Caco-2 (cell line): ENCODE measurements around the gene TYW1B. TPM values are rescaled to one million over a fixed set of nuclear protein-coding genes. Genes with fewer than 3 reads are reported as not detected.
"Not testable (repeated sequence)": the region's sequence is repeated elsewhere in the genome, so short reads cannot be mapped to it uniquely, and the experiment has no call there.

Source experiments
- BruUV-seq: library from RNA; stranded (reverse); fragments of 400-500 nt; replicated peaks from 2 replicates; lab custom pipeline; 2021; lab: Mats Ljungman, UMichigan
- CTCF ChIA-PET: fragments of 300-600 bp; sonication (Branson Sonifier 250); formaldehyde crosslinking; loops from one replicate; lab custom pipeline; 2022; ENCODE audit warnings: antibody characterized with exemption; lab: Charles Lee
- POLR2A ChIA-PET: fragments of 300-600 bp; sonication (Branson Sonifier 250); formaldehyde crosslinking; loops from one replicate; lab custom pipeline; 2022; ENCODE audit warnings: antibody characterized with exemption; lab: Charles Lee
- DNase-seq, 2 experiments: peaks; one replicate each; pipeline versions ENCODE4 v3.0.0 to v3.0.0-alpha.2; 2020 to 2022
- H3K27me3 ChIP-seq: replicated peaks from 2 replicates; pipeline ENCODE4 v1.6.0; 2011; ENCODE audit warnings: low read length; ENCODE audit not compliant: control insufficient read depth, insufficient read depth
- H3K36me3 ChIP-seq: 2 replicates; pipeline ENCODE4 v1.5.1; 2011; ENCODE audit warnings: low read length; ENCODE audit not compliant: control insufficient read depth, insufficient read depth
- H3K4me1 ChIP-seq: fragments of 250-450 bp; sonication (Bioruptor Pico); 2 replicates; pipeline ENCODE4 v1.5.1; 2020; ENCODE audit warnings: mild to moderate bottlenecking
- H3K4me3 ChIP-seq: 2 replicates; pipeline ENCODE4 v1.5.1; 2011; ENCODE audit warnings: low read depth, mild to moderate bottlenecking, control low read depth, low read length
- H3K9me3 ChIP-seq: fragments of 250-450 bp; sonication (Bioruptor Pico); 2 replicates; pipeline ENCODE4 v1.5.1; 2020; ENCODE audit warnings: mild to moderate bottlenecking, moderate library complexity
- H3K27ac Mint-ChIP-seq: one replicate; pipeline ENCODE4 v1.8.0; 2022; ENCODE audit warnings: mixed read lengths; ENCODE audit not compliant: unreplicated experiment
- H3K27me3 Mint-ChIP-seq: one replicate; pipeline ENCODE4 v1.8.0; 2022; ENCODE audit warnings: mixed read lengths; ENCODE audit not compliant: insufficient read depth, unreplicated experiment
- H3K36me3 Mint-ChIP-seq: one replicate; pipeline ENCODE4 v1.8.0; 2022; ENCODE audit warnings: mild to moderate bottlenecking, mixed read lengths; ENCODE audit not compliant: insufficient read depth, unreplicated experiment
- H3K4me1 Mint-ChIP-seq: one replicate; pipeline ENCODE4 v1.8.0; 2022; ENCODE audit warnings: low read depth, mixed read lengths; ENCODE audit not compliant: unreplicated experiment
- H3K4me3 Mint-ChIP-seq: one replicate; pipeline ENCODE4 v1.8.0; 2022; ENCODE audit warnings: mild to moderate bottlenecking, moderate library complexity, mixed read lengths; ENCODE audit not compliant: unreplicated experiment
- H3K9me3 Mint-ChIP-seq: one replicate; pipeline ENCODE4 v1.8.0; 2022; ENCODE audit warnings: mixed read lengths; ENCODE audit not compliant: unreplicated experiment
- intact Hi-C: fragments of 100-400 bp; cut with micrococcal nuclease; formaldehyde crosslinking; loops from one replicate; pipeline ENCODE4 v1.10.0; 2022; ENCODE audit not compliant: unreplicated experiment
- total RNA-seq: library from RNA; stranded (reverse); gene quantifications from 2 replicates; pipeline ENCODE4 v1.2.3, GENCODE V29; 2022

Gene TYW1B
- total RNA-seq, 1 experiment from 2014 or later, result 12.8 TPM

DNA sequence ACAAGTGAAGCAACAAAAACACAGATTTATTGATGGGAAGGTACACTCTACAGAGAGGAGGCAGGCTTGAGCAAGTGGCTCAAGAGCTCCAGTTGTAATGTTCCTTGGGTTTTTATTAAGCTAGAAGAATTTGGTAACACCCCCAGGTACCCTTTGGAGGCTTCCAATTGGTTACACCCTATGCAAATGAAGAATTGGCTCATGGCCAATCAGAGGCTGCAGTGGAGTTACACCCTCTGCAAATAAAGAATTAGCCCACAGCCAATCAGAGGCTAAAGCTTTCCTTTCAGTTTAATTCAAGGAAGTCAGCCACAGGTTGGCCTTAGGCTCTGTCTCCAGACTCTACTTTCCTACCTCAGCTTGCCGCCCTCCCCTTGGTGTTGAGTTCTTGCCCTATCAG is 10.3 kb downstream of the TYW1B start:
- intact Hi-C loops, H3K4me1 Mint-ChIP-seq, H3K9me3 ChIP-seq, H3K9me3 Mint-ChIP-seq, H3K27me3 ChIP-seq, H3K4me1 ChIP-seq, H3K4me3 ChIP-seq, POLR2A ChIA-PET, H3K36me3 ChIP-seq, H3K4me3 Mint-ChIP-seq, H3K27me3 Mint-ChIP-seq, BruUV-seq, CTCF ChIA-PET: not testable (repeated sequence)
- DNase-seq, result peak; percentile 11 to 35
- Mint-ChIP-seq H3K36me3 (peaks cover 29% of the 10 kb centered on the region), H3K27ac (peak overlapping the region; percentile 69)

DNA sequence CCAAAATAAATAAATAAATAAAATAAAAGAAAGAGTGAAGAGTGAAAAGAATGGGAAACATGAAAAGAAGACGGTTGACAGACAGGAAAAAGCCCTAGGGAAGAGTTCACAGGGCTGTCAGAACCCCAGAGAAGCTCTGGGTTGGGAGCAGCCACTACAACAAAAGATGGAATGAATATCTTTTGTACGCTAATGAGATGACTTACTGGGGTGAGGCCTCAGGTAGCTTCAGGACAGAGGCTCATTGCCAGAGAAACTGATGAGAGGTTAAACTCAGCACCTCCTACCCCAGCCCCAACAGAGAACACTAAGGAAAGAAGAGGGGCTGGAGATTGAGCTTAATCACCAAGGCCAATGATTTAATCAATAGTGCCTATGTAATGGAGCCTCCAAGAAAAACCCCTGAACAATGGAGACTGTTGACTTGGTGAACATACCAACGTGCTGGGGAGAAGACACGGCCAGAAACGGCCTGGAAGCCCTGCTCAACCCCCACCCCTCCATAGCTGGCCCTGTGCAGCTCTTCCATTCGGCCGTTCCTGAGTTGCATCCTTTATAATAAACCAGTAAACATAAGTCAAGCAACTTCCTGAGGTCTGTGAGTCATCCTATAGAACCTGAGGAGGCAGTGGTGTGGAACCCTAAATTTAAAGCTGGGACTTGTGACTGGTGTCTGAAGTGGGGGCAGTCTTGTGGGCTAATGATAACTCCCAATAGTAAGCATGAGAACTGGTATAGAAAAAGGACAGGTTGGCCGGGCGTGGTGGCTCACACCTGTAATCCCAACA is 11.4 kb downstream of the TYW1B start:
- intact Hi-C loops, H3K27ac Mint-ChIP-seq: not testable (repeated sequence)
- peaks cover 31% of the 10 kb centered on the region for H3K36me3 Mint-ChIP-seq

DNA sequence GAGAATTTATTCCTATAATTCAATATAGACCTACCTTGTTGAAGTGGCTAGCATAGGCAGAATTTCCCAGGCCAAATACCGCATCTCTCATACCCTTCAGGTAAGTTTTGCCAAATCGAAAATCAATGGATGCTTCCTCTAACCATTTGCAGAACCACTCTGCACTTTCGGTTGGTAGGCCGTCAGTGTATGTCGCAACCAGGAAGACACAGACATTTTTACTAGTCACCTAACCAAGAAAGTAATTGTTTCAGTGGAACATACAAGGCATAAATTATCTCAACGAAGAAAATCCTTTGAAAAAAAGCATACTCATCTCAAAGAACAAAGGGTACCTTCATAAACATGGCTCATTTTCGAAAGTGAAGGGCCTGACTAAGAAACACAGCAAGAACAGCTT is 17.6 kb downstream of the TYW1B start:
- H3K27ac Mint-ChIP-seq, H3K4me1 Mint-ChIP-seq, intact Hi-C loops, H3K27me3 ChIP-seq, H3K4me3 Mint-ChIP-seq, H3K4me3 ChIP-seq, DNase-seq, POLR2A ChIA-PET, BruUV-seq, CTCF ChIA-PET, H3K4me1 ChIP-seq, H3K36me3 ChIP-seq, H3K9me3 Mint-ChIP-seq, H3K9me3 ChIP-seq, H3K27me3 Mint-ChIP-seq: not testable (repeated sequence)
- peaks cover 51% of the 10 kb centered on the region for H3K36me3 Mint-ChIP-seq

More for the DNA sequence above, 11.4 kb downstream of the TYW1B start:
- CTCF ChIA-PET, H3K4me3 Mint-ChIP-seq, DNase-seq, H3K36me3 ChIP-seq, BruUV-seq, H3K4me3 ChIP-seq, H3K4me1 ChIP-seq, POLR2A ChIA-PET, H3K27me3 ChIP-seq, H3K4me1 Mint-ChIP-seq, H3K9me3 Mint-ChIP-seq, H3K27me3 Mint-ChIP-seq, H3K9me3 ChIP-seq: not testable (repeated sequence)

DNA sequence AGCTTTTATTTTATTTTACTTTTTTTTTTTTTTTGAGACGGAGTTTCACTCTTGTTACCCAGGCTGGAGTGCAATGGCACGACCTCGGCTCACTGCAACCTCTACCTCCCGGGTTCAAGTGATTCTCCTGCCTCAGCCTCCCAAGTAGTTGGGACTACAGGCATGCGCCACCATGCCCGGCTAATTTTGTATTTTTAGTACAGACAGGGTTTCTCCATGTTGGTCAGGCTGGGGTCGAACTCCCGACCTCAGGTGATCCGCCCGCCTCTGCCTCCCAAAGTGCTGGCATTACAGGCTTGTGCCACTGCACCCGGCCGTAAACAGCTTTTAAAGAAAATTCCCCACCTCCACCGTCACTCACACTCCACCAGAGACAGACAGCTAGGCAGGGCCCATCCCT is 19.5 kb downstream of the TYW1B start:
- intact Hi-C loops, result loop anchor here (10.0 kb wide), 1 partner anchor 54 kb away; no protein-coding TSS in a partner anchor
- H3K36me3 Mint-ChIP-seq, result peaks cover 58% of the 10 kb centered on the region
- CTCF ChIA-PET, result not testable (repeated sequence)

DNA sequence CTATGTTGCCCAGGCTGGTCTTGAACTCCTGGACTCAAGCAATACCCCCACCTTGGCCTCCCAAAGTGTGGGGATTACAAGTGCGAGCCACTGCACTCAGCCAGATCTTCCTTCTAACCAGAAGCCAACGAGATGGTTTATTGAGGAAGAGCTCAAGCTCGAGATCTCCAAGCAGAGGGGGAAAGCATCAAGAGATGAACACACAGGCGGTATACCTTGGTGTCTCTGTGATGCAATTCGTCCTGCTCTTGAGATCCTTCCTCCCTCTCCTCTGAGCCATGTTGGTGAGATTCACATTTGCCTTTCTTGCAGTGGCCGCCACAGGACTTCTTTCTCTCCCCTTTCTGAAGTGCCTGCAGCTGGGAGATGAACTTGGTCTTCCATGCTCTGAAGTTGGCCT is 21.1 kb downstream of the TYW1B start:
- H3K36me3 Mint-ChIP-seq, result peaks cover 59% of the 10 kb centered on the region
- CTCF ChIA-PET, result not testable (repeated sequence)

More for the DNA sequence above, 19.5 kb downstream of the TYW1B start:
- H3K4me3 Mint-ChIP-seq, POLR2A ChIA-PET, H3K9me3 ChIP-seq, H3K27me3 ChIP-seq, DNase-seq, H3K4me1 ChIP-seq, BruUV-seq, H3K27ac Mint-ChIP-seq, H3K4me3 ChIP-seq, H3K36me3 ChIP-seq, H3K27me3 Mint-ChIP-seq, H3K9me3 Mint-ChIP-seq: not testable (repeated sequence)
- peaks cover 10% of the 10 kb centered on the region for H3K4me1 Mint-ChIP-seq

More for the DNA sequence above, 21.1 kb downstream of the TYW1B start:
- H3K27me3 Mint-ChIP-seq, H3K9me3 Mint-ChIP-seq, H3K9me3 ChIP-seq, H3K36me3 ChIP-seq, BruUV-seq, DNase-seq, H3K4me3 ChIP-seq, H3K4me1 ChIP-seq, H3K27me3 ChIP-seq, H3K27ac Mint-ChIP-seq, POLR2A ChIA-PET: not testable (repeated sequence)
- Mint-ChIP-seq H3K4me1 (peaks cover 10% of the 10 kb centered on the region), H3K4me3 (peak overlapping the region; percentile 9)
- intact Hi-C loops, result loop anchor here (10.0 kb wide), 1 partner anchor 52 kb away; no protein-coding TSS in a partner anchor
